HG03442 (cell line): ENCODE measurements around the gene ZCRB1.

Experiments used
- ATAC-seq: cut with Tn5 transposase; IDR thresholded peaks from one replicate; pipeline ENCODE4 v1.9.1; 2021; ENCODE audit warnings: mild to moderate bottlenecking, moderate library complexity; ENCODE audit not compliant: unreplicated experiment

The ZCRB1 gene

DNA sequence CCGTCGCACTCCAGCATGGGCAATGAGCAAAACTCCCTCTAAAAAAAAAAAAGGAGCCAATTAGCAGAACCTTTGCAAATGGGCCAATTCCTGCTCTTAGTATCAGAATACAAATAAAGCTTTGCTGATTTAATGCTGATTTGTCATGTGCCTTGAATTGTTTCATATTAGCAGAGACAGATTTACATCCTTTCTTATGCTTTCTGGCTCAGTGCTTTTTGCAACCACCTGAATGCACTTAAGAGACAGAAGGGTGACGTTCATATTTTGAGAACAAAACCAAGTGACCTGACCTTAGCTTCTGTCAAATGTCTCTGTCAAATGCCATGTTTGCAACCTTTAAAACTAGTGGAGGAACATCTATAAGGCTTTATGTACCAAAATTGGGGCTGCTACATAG, 44.0 kb downstream of the ZCRB1 start:
- ATAC-seq, result no peak

DNA sequence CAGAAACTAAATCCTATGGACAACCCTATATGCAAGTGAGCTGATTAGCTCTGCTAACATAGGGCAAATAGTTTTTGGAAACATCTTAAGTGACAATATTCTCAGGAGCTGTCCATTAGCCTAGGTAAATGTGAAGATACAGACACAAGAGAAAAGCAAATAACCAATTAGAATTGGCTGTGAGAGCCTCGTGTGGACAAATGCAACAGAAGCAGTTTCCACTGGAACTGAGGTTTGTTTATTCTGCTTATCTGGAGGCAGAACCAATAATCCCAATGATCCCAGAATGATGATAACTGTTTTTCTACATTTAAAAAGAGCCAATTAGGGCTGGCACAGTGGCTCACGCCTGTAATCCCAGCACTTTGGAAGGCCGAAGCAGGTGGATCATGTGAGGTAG, 44.6 kb downstream of the ZCRB1 start:
- ATAC-seq, result no peak

DNA sequence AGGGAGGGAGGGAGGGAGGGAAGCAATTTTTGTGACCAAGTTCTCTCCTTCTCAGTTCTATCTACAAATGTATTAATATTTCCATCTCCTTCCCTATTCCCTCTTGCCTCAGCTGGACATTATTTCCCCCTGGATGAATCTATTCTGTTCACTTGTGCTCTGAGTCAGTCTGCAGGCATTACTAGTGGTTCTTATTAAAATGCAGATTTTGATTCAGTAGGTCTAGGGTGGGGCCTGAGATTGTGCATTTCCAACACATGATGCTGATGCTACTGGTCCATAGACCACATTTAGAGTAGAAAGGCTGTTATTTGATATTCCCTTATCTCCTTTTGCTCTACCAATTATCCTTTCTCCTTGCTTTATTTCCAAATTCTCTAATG, 47.8 kb downstream of the ZCRB1 start:
- no peak for ATAC-seq

DNA sequence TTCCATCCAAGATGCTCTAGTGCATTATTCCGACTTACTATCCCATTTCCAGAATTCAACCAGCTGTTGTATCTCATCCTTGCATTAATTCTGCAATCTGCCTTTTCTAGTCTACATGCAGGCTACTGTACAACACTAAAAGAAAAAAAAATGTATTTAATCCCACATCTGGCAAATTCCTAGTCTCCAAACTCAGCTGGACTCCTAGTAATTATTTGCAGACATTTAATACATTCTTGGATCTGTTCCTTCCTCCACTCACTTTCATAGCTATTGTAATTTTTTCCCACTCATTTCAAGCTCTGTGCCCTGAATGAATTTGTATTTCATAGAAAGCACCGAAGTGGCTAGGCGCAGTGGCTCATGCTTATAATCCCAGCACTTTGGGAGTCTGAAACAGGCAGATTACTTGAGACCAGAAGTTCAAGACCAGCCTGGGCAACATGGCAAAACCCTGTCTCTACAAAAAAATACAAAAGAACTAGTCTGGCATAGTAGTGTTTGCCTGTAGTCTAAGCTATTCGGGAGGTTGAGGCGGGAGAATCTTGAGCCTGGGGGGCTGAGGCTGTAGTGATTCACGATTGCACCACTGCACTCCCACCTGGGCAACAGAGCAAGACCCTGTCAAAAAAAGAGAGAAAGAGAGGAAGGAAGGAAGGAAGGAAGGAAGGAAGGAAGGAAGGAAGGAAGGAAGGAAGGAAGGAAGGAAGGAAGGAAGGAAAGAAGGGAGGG, 48.3 kb downstream of the ZCRB1 start:
- no peak for ATAC-seq

DNA sequence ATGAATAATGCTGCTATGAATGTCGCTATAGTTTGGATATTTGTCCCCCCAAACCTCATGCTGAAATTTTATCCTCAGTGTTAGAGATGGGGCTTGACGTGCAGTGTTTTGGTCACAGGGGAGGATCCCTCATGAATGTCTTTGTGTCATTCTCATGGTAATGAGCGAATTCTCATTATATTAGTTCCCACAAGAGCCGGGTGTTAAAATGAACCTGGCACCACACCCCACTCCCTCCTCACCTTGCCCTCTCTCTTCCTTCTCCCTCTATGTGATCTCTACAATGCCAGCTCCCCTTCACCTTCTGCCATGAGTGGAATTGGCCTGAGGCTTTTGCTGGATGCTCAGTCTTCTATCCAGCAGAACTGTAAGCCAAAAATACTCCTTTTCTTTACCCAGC, 50.4 kb downstream of the ZCRB1 start:
- ATAC-seq, result no peak

DNA sequence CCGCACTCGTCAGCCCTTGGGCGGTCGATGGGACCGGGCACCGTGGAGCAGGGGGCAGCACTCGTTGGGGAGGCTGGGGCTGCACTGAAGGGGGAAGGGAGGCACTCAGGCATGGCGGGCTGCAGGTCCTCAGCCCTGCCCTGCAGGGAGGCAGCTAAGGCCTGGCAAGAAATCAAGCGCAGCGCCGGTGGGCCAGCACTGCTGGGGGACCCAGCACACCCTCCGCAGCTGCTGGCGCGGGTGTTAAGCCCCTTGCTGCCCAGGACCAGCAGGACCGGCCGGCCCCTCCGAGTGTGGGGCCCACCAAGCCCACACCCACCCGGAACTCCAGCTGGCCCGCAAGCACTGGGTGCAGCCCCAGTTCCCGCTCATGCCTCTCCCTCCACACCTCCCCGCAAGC, 52.2 kb downstream of the ZCRB1 start:
- ATAC-seq, result no peak

DNA sequence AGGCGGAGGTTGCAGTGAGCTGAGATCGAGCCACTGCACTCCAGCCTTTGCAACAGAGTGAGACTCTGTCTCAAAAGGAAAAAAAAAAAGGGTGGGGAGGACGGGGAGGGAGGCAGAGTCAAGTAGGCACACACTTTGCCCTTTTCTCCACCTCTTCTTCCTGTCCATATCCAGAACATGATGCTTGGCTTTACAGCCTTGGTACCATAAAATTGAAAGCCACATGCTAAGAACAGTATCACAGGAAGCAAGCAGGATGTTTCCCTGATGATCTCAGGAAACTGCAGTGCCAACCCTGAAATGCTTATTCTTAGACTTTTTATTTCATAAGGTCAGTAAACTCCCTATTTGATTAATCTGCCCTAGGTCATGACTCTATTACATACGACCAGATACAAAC, 55.3 kb downstream of the ZCRB1 start:
- ATAC-seq, result no peak

DNA sequence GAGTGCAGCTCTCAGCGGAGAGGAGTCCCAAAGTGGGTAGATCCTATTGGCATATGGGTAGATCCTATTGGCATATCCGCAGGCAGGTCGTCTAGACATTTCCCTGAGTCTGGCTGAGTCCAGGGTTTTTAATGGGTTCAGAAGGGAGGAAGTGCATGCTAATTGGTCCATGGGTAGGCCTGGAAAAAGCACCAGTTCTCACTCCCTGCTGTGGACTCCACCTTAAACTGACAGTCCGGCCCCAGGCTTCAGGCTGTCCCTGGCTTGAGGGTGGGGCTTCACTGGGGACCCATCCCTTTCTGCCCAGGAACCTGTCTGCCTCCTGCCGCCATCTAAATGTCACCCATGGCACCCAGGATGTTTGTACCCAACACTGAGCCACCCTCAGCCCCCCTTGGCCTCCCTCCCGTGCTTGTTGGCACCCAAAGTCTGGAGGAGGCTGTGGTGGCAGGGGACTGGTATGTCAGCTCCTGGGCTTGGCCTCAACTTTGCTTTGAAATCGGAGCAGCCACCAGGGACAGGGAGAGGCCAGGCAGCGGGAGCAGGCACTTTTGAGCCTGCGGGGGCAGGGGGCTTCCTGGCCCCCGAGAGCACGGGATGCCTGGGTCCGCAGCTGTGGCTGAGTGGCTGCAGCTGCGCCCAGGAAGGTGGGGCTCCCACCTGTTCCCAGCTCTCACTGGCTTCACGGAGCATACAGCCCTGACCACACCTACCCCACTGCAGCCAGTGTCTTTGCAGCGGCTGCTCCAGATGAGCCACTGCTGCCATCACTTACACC, 58.3 kb downstream of the ZCRB1 start:
- ATAC-seq, result no peak

DNA sequence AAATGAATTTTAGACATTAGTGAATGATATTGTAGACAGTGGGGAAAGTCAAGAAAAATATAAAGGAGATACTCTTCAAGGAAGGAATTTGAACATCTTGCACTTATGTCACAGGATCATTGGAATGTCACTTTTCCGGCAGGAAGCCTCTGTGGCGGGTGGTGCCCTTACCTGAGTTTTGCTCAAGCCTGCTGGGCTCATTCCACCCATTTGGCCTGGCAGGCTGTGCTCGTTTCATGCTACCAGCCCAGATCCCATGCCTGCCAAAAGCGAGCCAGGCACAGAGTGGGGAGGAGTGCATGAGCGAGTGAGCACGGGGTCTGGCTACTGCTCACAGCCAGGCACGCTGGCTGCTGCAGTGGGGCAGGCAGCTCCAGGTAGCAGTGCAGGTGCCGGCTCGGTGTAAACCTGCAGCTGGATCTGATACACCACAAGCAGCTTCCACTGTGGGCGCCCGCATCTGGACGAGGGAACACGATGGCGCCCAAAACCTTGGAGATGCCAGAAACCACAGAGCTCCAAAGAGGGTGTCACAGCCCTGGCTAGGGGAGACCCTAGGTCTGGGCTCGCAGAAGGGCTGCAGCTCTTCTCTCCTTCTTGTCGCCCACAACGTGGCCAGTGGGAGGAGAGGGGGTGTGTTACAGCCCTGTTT, 59.2 kb downstream of the ZCRB1 start:
- no peak for ATAC-seq

DNA sequence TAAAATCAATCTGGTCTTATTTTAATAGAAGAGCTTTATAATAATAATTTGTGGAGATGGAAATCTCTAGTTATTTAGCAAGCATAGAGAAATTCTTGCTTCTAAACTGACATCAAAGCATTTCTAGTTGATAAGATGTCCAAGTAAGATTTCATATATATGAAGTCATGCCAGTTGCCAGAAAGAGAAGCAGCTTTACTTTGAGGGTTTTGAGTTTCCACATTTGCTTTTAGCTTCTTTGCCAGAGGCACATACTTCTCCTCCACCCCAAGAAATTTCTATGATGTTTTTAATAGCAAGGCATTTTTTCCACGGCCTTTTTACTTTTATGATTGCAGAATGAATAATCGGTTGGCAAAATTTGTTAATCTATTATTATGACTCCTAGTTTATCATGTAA, 63.6 kb downstream of the ZCRB1 start:
- ATAC-seq, result no peak
